ENCODE data around the gene CEP128.
"Not testable (repeated sequence)": the region's sequence is repeated elsewhere in the genome, so short reads cannot be mapped to it uniquely, and the experiment has no call there.

DNA sequence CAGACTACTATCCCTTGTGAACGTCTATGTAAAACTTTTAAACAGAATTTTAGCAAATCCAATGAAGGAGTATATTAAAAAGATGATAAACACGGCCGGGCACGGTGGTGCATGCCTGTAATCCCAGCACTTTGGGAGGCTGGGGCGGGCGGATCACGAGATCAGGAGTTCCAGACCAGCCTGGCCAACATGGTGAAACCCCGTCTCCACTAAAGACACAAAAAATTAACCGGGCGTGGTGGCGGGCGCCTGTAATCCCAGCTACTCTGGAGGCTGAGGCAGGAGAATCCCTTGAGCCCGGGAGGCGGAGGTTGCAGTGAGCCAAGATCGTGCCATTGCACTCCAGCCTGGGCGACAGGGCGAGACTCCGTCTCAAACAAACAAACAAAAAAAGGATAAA lies 11.7 kb upstream of the CEP128 start:
- TF ChIP-seq, protein P1, sequence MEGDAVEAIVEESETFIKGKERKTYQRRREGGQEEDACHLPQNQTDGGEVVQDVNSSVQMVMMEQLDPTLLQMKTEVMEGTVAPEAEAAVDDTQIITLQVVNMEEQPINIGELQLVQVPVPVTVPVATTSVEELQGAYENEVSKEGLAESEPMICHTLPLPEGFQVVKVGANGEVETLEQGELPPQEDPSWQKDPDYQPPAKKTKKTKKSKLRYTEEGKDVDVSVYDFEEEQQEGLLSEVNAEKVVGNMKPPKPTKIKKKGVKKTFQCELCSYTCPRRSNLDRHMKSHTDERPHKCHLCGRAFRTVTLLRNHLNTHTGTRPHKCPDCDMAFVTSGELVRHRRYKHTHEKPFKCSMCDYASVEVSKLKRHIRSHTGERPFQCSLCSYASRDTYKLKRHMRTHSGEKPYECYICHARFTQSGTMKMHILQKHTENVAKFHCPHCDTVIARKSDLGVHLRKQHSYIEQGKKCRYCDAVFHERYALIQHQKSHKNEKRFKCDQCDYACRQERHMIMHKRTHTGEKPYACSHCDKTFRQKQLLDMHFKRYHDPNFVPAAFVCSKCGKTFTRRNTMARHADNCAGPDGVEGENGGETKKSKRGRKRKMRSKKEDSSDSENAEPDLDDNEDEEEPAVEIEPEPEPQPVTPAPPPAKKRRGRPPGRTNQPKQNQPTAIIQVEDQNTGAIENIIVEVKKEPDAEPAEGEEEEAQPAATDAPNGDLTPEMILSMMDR (IDR thresholded peaks at IDR 0.05 in 4 of 5, conservative IDR thresholded peaks at IDR 0.05 in 1 of 5), result not testable (repeated sequence)
- not testable (repeated sequence) for TF ChIP-seq POLR2A (IDR thresholded peaks at IDR 0.05)

Data from gastrocnemius medialis (tissue), 4 donors.